SK-N-SH (cell line): ENCODE results near the gene NOD1. TPM values are rescaled to one million over a fixed set of nuclear protein-coding genes. Genes with fewer than 3 reads are reported as not detected.

Experiments used
- CTCF ChIA-PET: fragments of 300-600, 350-600 bp; formaldehyde crosslinking; extraction: SDS; loops from one replicate; lab custom pipeline; 2021; lab: Yijun Ruan, JAX
- POLR2A ChIA-PET: fragments of 350-600 bp; sonication (Branson Sonifier 250); formaldehyde crosslinking; extraction: SDS; loops from one replicate; lab custom pipeline; 2020; ENCODE audit warnings: antibody characterized with exemption, inconsistent platforms; lab: Yijun Ruan, JAX
- DNase-seq: peaks from one replicate; pipeline ENCODE4 v3.0.0; 2012
- H2AFZ ChIP-seq: fragments of 200-600 bp; sonication (generic); 2 replicates; pipeline ENCODE4 v1.8.1; 2016; ENCODE audit warnings: antibody characterized with exemption, mild to moderate bottlenecking, low read depth
- H3F3A ChIP-seq: fragments of 200-600 bp; sonication (generic); replicated peaks from 2 replicates; pipeline ENCODE3; 2016; ENCODE audit warnings: antibody characterized with exemption, mild to moderate bottlenecking; ENCODE audit not compliant: insufficient read depth
- H3K27ac ChIP-seq, 2 experiments: fragments of 200-500 bp in 1 of 2; fragments of 200-600 bp in 1 of 2; sonication (Bioruptor generic) in 1 of 2; sonication (generic), shearing (Covaris generic) in 1 of 2; 2 replicates each; pipeline versions ENCODE4 v1.5.1 to v1.6.1; 2014 to 2016; ENCODE audit warnings: low read depth in 2 of 2, inconsistent platforms in 1 of 2, low read length in 1 of 2, mild to moderate bottlenecking in 1 of 2, mixed read lengths in 1 of 2
- H3K27me3 ChIP-seq: fragments of 200-600 bp; sonication (generic), shearing (Covaris generic); 2 replicates; pipeline ENCODE4 v1.6.1; 2016; ENCODE audit warnings: mixed run types; ENCODE audit not compliant: insufficient read depth
- H3K36me3 ChIP-seq, 2 experiments: fragments of 200-500 bp in 1 of 2; fragments of 200-600 bp in 1 of 2; sonication (Bioruptor generic) in 1 of 2; sonication (generic) in 1 of 2; replicated peaks in 1 of 2; 2 replicates each; pipeline versions ENCODE3 to v1.5.1; 2014 to 2016; ENCODE audit warnings: low read length in 1 of 2, mild to moderate bottlenecking in 1 of 2; ENCODE audit not compliant: insufficient read depth in 2 of 2, control insufficient read depth in 1 of 2
- H3K4me1 ChIP-seq, 2 experiments: fragments of 200-500 bp in 1 of 2; fragments of 200-600 bp in 1 of 2; sonication (Bioruptor generic) in 1 of 2; sonication (generic), shearing (Covaris generic) in 1 of 2; 2 replicates each; pipeline versions ENCODE4 v1.5.1 to v1.6.1; 2014 to 2016; ENCODE audit warnings: low read depth in 1 of 2, low read length in 1 of 2, mixed run types in 1 of 2; ENCODE audit not compliant: insufficient read depth in 2 of 2, control insufficient read depth in 1 of 2
- H3K4me2 ChIP-seq: fragments of 200-600 bp; sonication (generic), shearing (Covaris generic); 2 replicates; pipeline ENCODE4 v1.6.1; 2017; ENCODE audit warnings: mixed run types
- H3K4me3 ChIP-seq, 2 experiments: fragments of 200-500 bp in 1 of 2; fragments of 200-600 bp in 1 of 2; sonication (Bioruptor generic) in 1 of 2; sonication (generic), shearing (Covaris generic) in 1 of 2; 2 replicates each; pipeline versions ENCODE4 v1.5.1 to v1.8.1; 2014 to 2016; ENCODE audit warnings: low read depth in 2 of 2, inconsistent platforms in 1 of 2, low read length in 1 of 2, mild to moderate bottlenecking in 1 of 2, mixed read lengths in 1 of 2, moderate library complexity in 1 of 2
- H3K79me2 ChIP-seq: fragments of 200-600 bp; sonication (generic); 2 replicates; pipeline ENCODE4 v1.8.1; 2017; ENCODE audit warnings: mild to moderate bottlenecking; ENCODE audit not compliant: insufficient read depth
- H3K9ac ChIP-seq: fragments of 200-600 bp; sonication (generic); 2 replicates; pipeline ENCODE4 v1.6.1; 2017; ENCODE audit warnings: mixed run types
- H3K9me2 ChIP-seq: fragments of 200-600 bp; sonication (generic); 2 replicates; pipeline ENCODE4 v1.6.1; 2017; ENCODE audit warnings: mixed run types
- H3K9me3 ChIP-seq: fragments of 200-600 bp; sonication (generic); 2 replicates; pipeline ENCODE4 v1.6.1; 2017; ENCODE audit warnings: mixed run types, mild to moderate bottlenecking, moderate library complexity
- H4K20me1 ChIP-seq: fragments of 200-600 bp; sonication (generic); 2 replicates; pipeline ENCODE4 v1.6.1; 2017; ENCODE audit warnings: mild to moderate bottlenecking, mixed run types; ENCODE audit not compliant: insufficient read depth
- CHD2 ChIP-seq: fragments of 150-350 bp; IDR thresholded peaks from 2 replicates; pipeline ENCODE4 v1.6.1; 2018; ENCODE audit warnings: low read length; ENCODE audit not compliant: partially characterized antibody
- EZH2phosphoT487 ChIP-seq: fragments of 200-600 bp; sonication (generic); IDR thresholded peaks from 2 replicates; pipeline ENCODE4 v1.6.1; 2017; ENCODE audit warnings: low read depth, mixed run types, mild to moderate bottlenecking, antibody characterized with exemption, moderate library complexity, borderline replicate concordance
- FOSL2 ChIP-seq: IDR thresholded peaks from 2 replicates; pipeline ENCODE4 v1.4.0; 2012; ENCODE audit warnings: low read depth, mild to moderate bottlenecking, moderate library complexity, borderline replicate concordance
- FOXJ3 ChIP-seq: sonication (generic); formaldehyde crosslinking; IDR thresholded peaks from 2 replicates; pipeline ENCODE4 v1.5.1; 2020; ENCODE audit warnings: mild to moderate bottlenecking, missing genetic modification reagents
- JUND ChIP-seq: IDR thresholded peaks from 2 replicates; pipeline ENCODE4 v1.4.0; 2012
- NRF1 ChIP-seq: IDR thresholded peaks from 2 replicates; pipeline ENCODE4 v1.6.1; 2012; ENCODE audit warnings: low read depth, mild to moderate bottlenecking, low read length
- RCOR1 ChIP-seq: fragments of 150-350 bp; IDR thresholded peaks from 2 replicates; pipeline ENCODE4 v1.6.1; 2017; ENCODE audit warnings: antibody characterized with exemption, low read length
- RFX5 ChIP-seq: IDR thresholded peaks from 2 replicates; pipeline ENCODE4 v1.6.1; 2012; ENCODE audit warnings: mild to moderate bottlenecking, improper control_type of control experiment, low read length
- SIN3A ChIP-seq: IDR thresholded peaks from 2 replicates; pipeline ENCODE4 v1.6.1; 2012; ENCODE audit warnings: low read depth, mild to moderate bottlenecking, low read length, moderate library complexity, borderline replicate concordance
- TCF12 ChIP-seq: IDR thresholded peaks from 2 replicates; pipeline ENCODE4 v1.4.0; 2012
- WGBS: methylation state at CpG from one replicate; pipeline ENCODE4 v1.1.6; 2017; ENCODE audit warnings: low lambda C conversion rate; 5-methylcytosine and 5-hydroxymethylcytosine counted together
- polyA plus RNA-seq, 3 experiments: library from polyadenylated mRNA; depleted of rRNA; stranded (reverse); fragments of >200 nt; gene quantifications; 2 replicates each; pipeline ENCODE4 v1.2.3, GENCODE V29; 2012
- TF ChIP-seq, protein P1 (sequence below): IDR thresholded peaks from 2 replicates; pipeline ENCODE4 v1.4.0; 2012; ENCODE audit warnings: low read depth, borderline replicate concordance
- TF ChIP-seq, protein P2 (sequence below): IDR thresholded peaks from 2 replicates; pipeline ENCODE4 v1.4.0; 2012; ENCODE audit warnings: low read depth, borderline replicate concordance
- TF ChIP-seq, protein P3 (sequence below): fragments of 150-350 bp; IDR thresholded peaks from 2 replicates; pipeline ENCODE4 v1.6.1; 2016; ENCODE audit warnings: mild to moderate bottlenecking, low read depth, low read length
- TF ChIP-seq, protein P4 (sequence below): IDR thresholded peaks from 2 replicates; pipeline ENCODE4 v1.6.1; 2012; ENCODE audit warnings: mild to moderate bottlenecking, low read depth, low read length, moderate library complexity

Gene NOD1
- polyA plus RNA-seq, 1 of the 3 experiments (the other 2 are of a cell fraction), result 5.5 TPM

DNA sequence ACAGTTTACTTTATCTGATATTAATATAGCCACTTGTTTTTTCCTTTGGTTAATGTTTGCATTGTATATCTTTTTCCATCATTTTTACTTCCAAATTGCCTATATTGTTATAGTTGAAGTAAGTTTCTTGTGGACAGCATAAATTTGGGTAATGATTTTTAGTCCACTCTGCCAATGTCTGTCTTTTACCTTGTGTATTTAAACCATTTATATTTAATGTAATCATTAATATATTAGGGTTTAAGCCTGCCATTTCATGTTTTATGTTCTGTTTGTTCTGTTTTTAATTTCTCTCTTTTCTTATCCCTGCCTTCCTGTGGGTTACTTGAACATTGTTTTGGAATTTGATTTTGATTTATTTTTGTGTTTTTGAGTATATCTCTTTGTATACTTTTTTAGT, 12.8 kb upstream of the NOD1 start (continued):
- TF ChIP-seq, protein P1, sequence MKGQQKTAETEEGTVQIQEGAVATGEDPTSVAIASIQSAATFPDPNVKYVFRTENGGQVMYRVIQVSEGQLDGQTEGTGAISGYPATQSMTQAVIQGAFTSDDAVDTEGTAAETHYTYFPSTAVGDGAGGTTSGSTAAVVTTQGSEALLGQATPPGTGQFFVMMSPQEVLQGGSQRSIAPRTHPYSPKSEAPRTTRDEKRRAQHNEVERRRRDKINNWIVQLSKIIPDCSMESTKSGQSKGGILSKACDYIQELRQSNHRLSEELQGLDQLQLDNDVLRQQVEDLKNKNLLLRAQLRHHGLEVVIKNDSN, result no peak
- TF ChIP-seq RCOR1 (no peak), NRF1 (no peak), SIN3A (no peak)
- TF ChIP-seq, all 33 proteins: peak for 0

DNA sequence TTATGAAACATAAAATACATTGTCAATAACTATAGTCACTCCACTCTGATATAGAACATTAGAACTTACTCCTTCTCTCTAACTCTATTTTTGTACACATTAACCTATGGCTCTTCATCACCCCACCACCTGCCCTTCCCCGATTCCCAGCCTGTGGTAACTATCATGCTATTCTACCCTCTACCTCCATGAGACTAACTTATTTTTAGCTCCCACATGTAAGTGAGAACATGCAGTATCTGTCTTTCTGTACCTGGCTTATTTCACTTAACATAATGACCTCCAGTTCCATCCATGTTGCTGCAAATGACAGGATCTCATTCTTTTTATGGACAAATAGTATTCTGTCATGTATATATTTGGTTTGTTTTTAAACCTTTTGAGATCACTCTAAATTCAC, 8.8 kb upstream of the NOD1 start:
- ChIA-PET CTCF (interaction anchor here (0.8 kb wide), 1 partner anchor 9 kb away, joined by 3 read pairs; the partner anchor contains the start of gene NOD1), POLR2A (no interaction called here)
- H3K36me3 ChIP-seq, result no peaks in the 10 kb centered on the region
- no peaks in the 10 kb centered on the region for H3K4me1 ChIP-seq
- H2AFZ ChIP-seq, result no peak overlapping the region
- no peak overlapping the region for H3K4me3 ChIP-seq
- TF ChIP-seq FOSL2 (no peak), CHD2 (no peak), JUND (no peak), RFX5 (no peak)
- TF ChIP-seq, protein P1, result no peak
- TF ChIP-seq, protein P2, sequence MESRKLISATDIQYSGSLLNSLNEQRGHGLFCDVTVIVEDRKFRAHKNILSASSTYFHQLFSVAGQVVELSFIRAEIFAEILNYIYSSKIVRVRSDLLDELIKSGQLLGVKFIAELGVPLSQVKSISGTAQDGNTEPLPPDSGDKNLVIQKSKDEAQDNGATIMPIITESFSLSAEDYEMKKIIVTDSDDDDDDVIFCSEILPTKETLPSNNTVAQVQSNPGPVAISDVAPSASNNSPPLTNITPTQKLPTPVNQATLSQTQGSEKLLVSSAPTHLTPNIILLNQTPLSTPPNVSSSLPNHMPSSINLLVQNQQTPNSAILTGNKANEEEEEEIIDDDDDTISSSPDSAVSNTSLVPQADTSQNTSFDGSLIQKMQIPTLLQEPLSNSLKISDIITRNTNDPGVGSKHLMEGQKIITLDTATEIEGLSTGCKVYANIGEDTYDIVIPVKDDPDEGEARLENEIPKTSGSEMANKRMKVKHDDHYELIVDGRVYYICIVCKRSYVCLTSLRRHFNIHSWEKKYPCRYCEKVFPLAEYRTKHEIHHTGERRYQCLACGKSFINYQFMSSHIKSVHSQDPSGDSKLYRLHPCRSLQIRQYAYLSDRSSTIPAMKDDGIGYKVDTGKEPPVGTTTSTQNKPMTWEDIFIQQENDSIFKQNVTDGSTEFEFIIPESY, result no peak
- H4K20me1 ChIP-seq, result no peaks in the 10 kb centered on the region
- no peak for DNase-seq
- H3K9ac ChIP-seq, result no peak overlapping the region
- peaks cover 5% of the 10 kb centered on the region for H3F3A ChIP-seq
- WGBS, result 60% methylated on average over 1 of the region's 1 CpG
- no peaks in the 10 kb centered on the region for H3K79me2 ChIP-seq
- H3K4me2 ChIP-seq, result no peak overlapping the region
- 0 out of 2 replicates have a peak, but pooled peaks cover 12% of the 10 kb centered on the region for H3K9me3 ChIP-seq
- no peak overlapping the region for H3K27ac ChIP-seq
- H3K9me2 ChIP-seq, result no peaks in the 10 kb centered on the region
- no peaks in the 10 kb centered on the region for H3K27me3 ChIP-seq

DNA sequence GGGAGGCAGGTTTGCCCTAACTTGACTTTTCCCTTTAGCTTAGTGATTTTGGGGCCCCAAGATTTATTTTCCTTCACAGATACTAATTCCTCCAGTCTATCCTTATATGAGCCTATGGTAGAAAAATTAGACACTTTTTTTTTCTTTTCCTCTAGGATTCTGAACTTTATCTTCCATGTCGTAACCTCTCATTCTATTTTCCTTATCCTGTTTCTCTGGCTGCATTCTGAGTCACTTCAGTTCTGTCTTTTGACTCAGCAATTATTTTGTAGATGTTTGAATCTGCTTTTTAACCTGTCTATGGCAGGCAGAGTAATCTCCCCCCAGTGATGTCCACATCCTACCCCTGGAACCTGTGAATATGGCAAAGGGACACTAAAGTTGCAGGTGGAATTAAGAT, 7.1 kb upstream of the NOD1 start:
- Histone ChIP-seq H4K20me1 (no peaks in the 10 kb centered on the region), H3K9ac (no peak overlapping the region), H3K4me2 (no peak overlapping the region), H3K79me2 (no peaks in the 10 kb centered on the region), H3K27me3 (no peaks in the 10 kb centered on the region), H3K9me2 (no peaks in the 10 kb centered on the region), H3K27ac (no peak overlapping the region), H3F3A (no peaks in the 10 kb centered on the region), H2AFZ (no peak overlapping the region), H3K4me1 (no peaks in the 10 kb centered on the region), H3K36me3 (no peaks in the 10 kb centered on the region), H3K9me3 (no peaks in the 10 kb centered on the region), H3K4me3 (no peak overlapping the region)
- 90% methylated on average over 1 of the region's 1 CpG for WGBS
- no peak for DNase-seq
- POLR2A ChIA-PET, result no interaction called here
- CTCF ChIA-PET, result no interaction called here
- TF ChIP-seq, protein P2, result no peak
- TF ChIP-seq FOXJ3 (CRISPR knock-in tag), result no peak
- TF ChIP-seq NRF1, result no peak
- TF ChIP-seq EZH2phosphoT487, result no peak
- no peak for TF ChIP-seq SIN3A
- TF ChIP-seq, protein P3, sequence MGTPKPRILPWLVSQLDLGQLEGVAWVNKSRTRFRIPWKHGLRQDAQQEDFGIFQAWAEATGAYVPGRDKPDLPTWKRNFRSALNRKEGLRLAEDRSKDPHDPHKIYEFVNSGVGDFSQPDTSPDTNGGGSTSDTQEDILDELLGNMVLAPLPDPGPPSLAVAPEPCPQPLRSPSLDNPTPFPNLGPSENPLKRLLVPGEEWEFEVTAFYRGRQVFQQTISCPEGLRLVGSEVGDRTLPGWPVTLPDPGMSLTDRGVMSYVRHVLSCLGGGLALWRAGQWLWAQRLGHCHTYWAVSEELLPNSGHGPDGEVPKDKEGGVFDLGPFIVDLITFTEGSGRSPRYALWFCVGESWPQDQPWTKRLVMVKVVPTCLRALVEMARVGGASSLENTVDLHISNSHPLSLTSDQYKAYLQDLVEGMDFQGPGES, result no peak
- TF ChIP-seq, protein P4, sequence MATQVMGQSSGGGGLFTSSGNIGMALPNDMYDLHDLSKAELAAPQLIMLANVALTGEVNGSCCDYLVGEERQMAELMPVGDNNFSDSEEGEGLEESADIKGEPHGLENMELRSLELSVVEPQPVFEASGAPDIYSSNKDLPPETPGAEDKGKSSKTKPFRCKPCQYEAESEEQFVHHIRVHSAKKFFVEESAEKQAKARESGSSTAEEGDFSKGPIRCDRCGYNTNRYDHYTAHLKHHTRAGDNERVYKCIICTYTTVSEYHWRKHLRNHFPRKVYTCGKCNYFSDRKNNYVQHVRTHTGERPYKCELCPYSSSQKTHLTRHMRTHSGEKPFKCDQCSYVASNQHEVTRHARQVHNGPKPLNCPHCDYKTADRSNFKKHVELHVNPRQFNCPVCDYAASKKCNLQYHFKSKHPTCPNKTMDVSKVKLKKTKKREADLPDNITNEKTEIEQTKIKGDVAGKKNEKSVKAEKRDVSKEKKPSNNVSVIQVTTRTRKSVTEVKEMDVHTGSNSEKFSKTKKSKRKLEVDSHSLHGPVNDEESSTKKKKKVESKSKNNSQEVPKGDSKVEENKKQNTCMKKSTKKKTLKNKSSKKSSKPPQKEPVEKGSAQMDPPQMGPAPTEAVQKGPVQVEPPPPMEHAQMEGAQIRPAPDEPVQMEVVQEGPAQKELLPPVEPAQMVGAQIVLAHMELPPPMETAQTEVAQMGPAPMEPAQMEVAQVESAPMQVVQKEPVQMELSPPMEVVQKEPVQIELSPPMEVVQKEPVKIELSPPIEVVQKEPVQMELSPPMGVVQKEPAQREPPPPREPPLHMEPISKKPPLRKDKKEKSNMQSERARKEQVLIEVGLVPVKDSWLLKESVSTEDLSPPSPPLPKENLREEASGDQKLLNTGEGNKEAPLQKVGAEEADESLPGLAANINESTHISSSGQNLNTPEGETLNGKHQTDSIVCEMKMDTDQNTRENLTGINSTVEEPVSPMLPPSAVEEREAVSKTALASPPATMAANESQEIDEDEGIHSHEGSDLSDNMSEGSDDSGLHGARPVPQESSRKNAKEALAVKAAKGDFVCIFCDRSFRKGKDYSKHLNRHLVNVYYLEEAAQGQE, result no peak
- TF ChIP-seq TCF12, result no peak
- no peak for TF ChIP-seq RFX5
